ENCODE measurements around the gene HMX2.

The HMX2 gene

GRCh38 chr10:123134343-123134914 lies 13.5 kb upstream of the HMX2 start:
- H3K4me3 ChIP-seq (ENCODE audit: control insufficient read depth in 1 of 7, extremely low read depth in 1 of 7, insufficient read depth in 4 of 7, low read depth in 2 of 7, low read length in 6 of 7) = no peak overlapping the region
- CTCF ChIA-PET = interaction anchor here (1.5 to 2.7 kb wide), 7 partner anchors 11 to 154 kb away, joined by 3 to 11 read pairs (median 4); partner anchors contain the start of genes BUB3, HMX2 and PSTK
- POLR2A ChIA-PET = no interaction called here
- no peak overlapping the region for H3K27ac ChIP-seq (ENCODE audit: insufficient read depth in 1 of 2, low read depth in 1 of 2, low read length in 2 of 2, poor library complexity in 1 of 2, severe bottlenecking in 2 of 2)
- peaks cover 0 to 45% (median 28%) of the 10 kb centered on the region in 4 experiments for H3K4me1 ChIP-seq (ENCODE audit: control extremely low read depth in 1 of 4, control insufficient read depth in 4 of 4, insufficient read depth in 4 of 4, low read length in 3 of 4)
- H3K9me3 ChIP-seq (ENCODE audit: control extremely low read depth in 1 of 5, control insufficient read depth in 4 of 5, insufficient read depth in 2 of 5, low read depth in 1 of 5, low read length in 4 of 5) = no peaks in the 10 kb centered on the region
- peaks cover 21 to 99% (median 58%) of the 10 kb centered on the region in 5 experiments for H3K27me3 ChIP-seq (replicated peaks in 2 of 5; ENCODE audit: control insufficient read depth in 4 of 5, insufficient read depth in 5 of 5, low read length in 4 of 5)
- H3K36me3 ChIP-seq (ENCODE audit: control insufficient read depth in 4 of 4, insufficient read depth in 4 of 4, low read length in 3 of 4) = no peaks in the 10 kb centered on the region
- peak in 1 of 3 donors; percentile 26 for DNase-seq
- WGBS (ENCODE audit: insufficient coverage) = 6% methylated on average over 42 of the region's 42 CpGs

- Histone ChIP-seq H3K27ac (ENCODE audit: insufficient read depth in 1 of 2, low read depth in 1 of 2, low read length in 2 of 2, poor library complexity in 1 of 2, severe bottlenecking in 2 of 2) (peak overlapping the region in 1 of 2 experiments; percentile 61), H3K36me3 (ENCODE audit: control insufficient read depth in 4 of 4, insufficient read depth in 4 of 4, low read length in 3 of 4) (no peaks in the 10 kb centered on the region), H3K27me3 (replicated peaks in 2 of 5; ENCODE audit: control insufficient read depth in 4 of 5, insufficient read depth in 5 of 5, low read length in 4 of 5) (peaks cover 21 to 99% (median 63%) of the 10 kb centered on the region in 5 experiments), H3K4me3 (ENCODE audit: control insufficient read depth in 1 of 7, extremely low read depth in 1 of 7, insufficient read depth in 4 of 7, low read depth in 2 of 7, low read length in 6 of 7) (peak overlapping the region in 3 of 7 experiments; percentile 51 to 66 (median 59)), H3K9me3 (ENCODE audit: control extremely low read depth in 1 of 5, control insufficient read depth in 4 of 5, insufficient read depth in 2 of 5, low read depth in 1 of 5, low read length in 4 of 5) (no peaks in the 10 kb centered on the region), H3K4me1 (ENCODE audit: control extremely low read depth in 1 of 4, control insufficient read depth in 4 of 4, insufficient read depth in 4 of 4, low read length in 3 of 4) (peaks cover 0 to 48% (median 29%) of the 10 kb centered on the region in 4 experiments)
- CTCF ChIA-PET = interaction anchor here (1.5 to 2.7 kb wide), 6 partner anchors 10 to 154 kb away, joined by 3 to 11 read pairs (median 4); partner anchors contain the start of genes BUB3, HMX2 and PSTK
- no peak for DNase-seq
- 6% methylated on average over 36 of the region's 46 CpGs for WGBS (ENCODE audit: insufficient coverage)
- POLR2A ChIA-PET = no interaction called here
These were observed 13.0 kb upstream of the HMX2 start for GRCh38 chr10:123134915-123135414.

GRCh38 chr10:123135415-123136141 lies 12.4 kb upstream of the HMX2 start, which contains the start of gene HMX3:
Gene HMX3 (plus strand): TSS chr10:123135970. CDS start chr10:123136051, 81 bp downstream.
- 2% methylated on average over 56 of the region's 76 CpGs for WGBS (ENCODE audit: insufficient coverage)
- no peaks in the 10 kb centered on the region for H3K36me3 ChIP-seq (ENCODE audit: control insufficient read depth in 4 of 4, insufficient read depth in 4 of 4, low read length in 3 of 4)
- peak within 1 kb of the TSS in 5 of 7 experiments; percentile 3 to 66 (median 54) for H3K4me3 ChIP-seq (ENCODE audit: control insufficient read depth in 1 of 7, extremely low read depth in 1 of 7, insufficient read depth in 4 of 7, low read depth in 2 of 7, low read length in 6 of 7)
- peak within 1 kb of the TSS in 1 of 2 experiments; percentile 61 for H3K27ac ChIP-seq (ENCODE audit: insufficient read depth in 1 of 2, low read depth in 1 of 2, low read length in 2 of 2, poor library complexity in 1 of 2, severe bottlenecking in 2 of 2)
- ChIA-PET CTCF (interaction anchor here (1.5 to 1.7 kb wide), 2 partner anchors 14 to 155 kb away, joined by 3 to 4 read pairs; partner anchors contain the start of gene PSTK), POLR2A (no interaction called here)
- no peaks in the 10 kb centered on the region for H3K9me3 ChIP-seq (ENCODE audit: control extremely low read depth in 1 of 5, control insufficient read depth in 4 of 5, insufficient read depth in 2 of 5, low read depth in 1 of 5, low read length in 4 of 5)
- peaks cover 0 to 51% (median 30%) of the 10 kb centered on the region in 4 experiments for H3K4me1 ChIP-seq (ENCODE audit: control extremely low read depth in 1 of 4, control insufficient read depth in 4 of 4, insufficient read depth in 4 of 4, low read length in 3 of 4)
- peak in 2 of 3 donors; percentile 51 to 60 for DNase-seq
- H3K27me3 ChIP-seq (replicated peaks in 2 of 5; ENCODE audit: control insufficient read depth in 4 of 5, insufficient read depth in 5 of 5, low read length in 4 of 5) = peaks cover 17 to 99% (median 68%) of the 10 kb centered on the region in 5 experiments

- Histone ChIP-seq H3K4me1 (ENCODE audit: control extremely low read depth in 1 of 4, control insufficient read depth in 4 of 4, insufficient read depth in 4 of 4, low read length in 3 of 4) (peaks cover 0 to 51% (median 30%) of the 10 kb centered on the region in 4 experiments), H3K9me3 (ENCODE audit: control extremely low read depth in 1 of 5, control insufficient read depth in 4 of 5, insufficient read depth in 2 of 5, low read depth in 1 of 5, low read length in 4 of 5) (no peaks in the 10 kb centered on the region)
- POLR2A ChIA-PET = no interaction called here
These were observed 11.6 kb upstream of the HMX2 start for GRCh38 chr10:123136221-123136805.

GRCh38 chr10:123136806-123137642 lies 10.9 kb upstream of the HMX2 start:
- H3K36me3 ChIP-seq (ENCODE audit: control insufficient read depth in 4 of 4, insufficient read depth in 4 of 4, low read length in 3 of 4) = no peaks in the 10 kb centered on the region
- peaks cover 0 to 51% (median 30%) of the 10 kb centered on the region in 4 experiments for H3K4me1 ChIP-seq (ENCODE audit: control extremely low read depth in 1 of 4, control insufficient read depth in 4 of 4, insufficient read depth in 4 of 4, low read length in 3 of 4)
- H3K27me3 ChIP-seq (replicated peaks in 2 of 5; ENCODE audit: control insufficient read depth in 4 of 5, insufficient read depth in 5 of 5, low read length in 4 of 5) = peaks cover 21 to 100% (median 70%) of the 10 kb centered on the region in 5 experiments
- DNase-seq = peak in 2 of 3 donors; percentile 48 to 61
- POLR2A ChIA-PET = interaction anchor here (0.8 kb wide), 1 partner anchor 9 kb away, joined by 3 read pairs; no protein-coding TSS in a partner anchor
- peak overlapping the region in 1 of 2 experiments; percentile 61 for H3K27ac ChIP-seq (ENCODE audit: insufficient read depth in 1 of 2, low read depth in 1 of 2, low read length in 2 of 2, poor library complexity in 1 of 2, severe bottlenecking in 2 of 2)
- WGBS (ENCODE audit: insufficient coverage) = 2% methylated on average over 76 of the region's 83 CpGs
- CTCF ChIA-PET = interaction anchor here (1.0 kb wide), 1 partner anchor 12 kb away, joined by 3 read pairs; no protein-coding TSS in a partner anchor
- H3K9me3 ChIP-seq (ENCODE audit: control extremely low read depth in 1 of 5, control insufficient read depth in 4 of 5, insufficient read depth in 2 of 5, low read depth in 1 of 5, low read length in 4 of 5) = no peaks in the 10 kb centered on the region
- peak overlapping the region in 4 of 7 experiments; percentile 25 to 54 (median 47) for H3K4me3 ChIP-seq (ENCODE audit: control insufficient read depth in 1 of 7, extremely low read depth in 1 of 7, insufficient read depth in 4 of 7, low read depth in 2 of 7, low read length in 6 of 7)

More at GRCh38 chr10:123136221-123136805, 11.6 kb upstream of the HMX2 start:
- peaks cover 17 to 100% (median 69%) of the 10 kb centered on the region in 5 experiments for H3K27me3 ChIP-seq (replicated peaks in 2 of 5; ENCODE audit: control insufficient read depth in 4 of 5, insufficient read depth in 5 of 5, low read length in 4 of 5)
- no peak for DNase-seq
- no peaks in the 10 kb centered on the region for H3K36me3 ChIP-seq (ENCODE audit: control insufficient read depth in 4 of 4, insufficient read depth in 4 of 4, low read length in 3 of 4)
- H3K27ac ChIP-seq (ENCODE audit: insufficient read depth in 1 of 2, low read depth in 1 of 2, low read length in 2 of 2, poor library complexity in 1 of 2, severe bottlenecking in 2 of 2) = peak overlapping the region in 1 of 2 experiments; percentile 61
- CTCF ChIA-PET = interaction anchor here (1.0 kb wide), 1 partner anchor 13 kb away, joined by 3 read pairs; no protein-coding TSS in a partner anchor
- WGBS (ENCODE audit: insufficient coverage) = 1% methylated on average over 47 of the region's 59 CpGs
- H3K4me3 ChIP-seq (ENCODE audit: control insufficient read depth in 1 of 7, extremely low read depth in 1 of 7, insufficient read depth in 4 of 7, low read depth in 2 of 7, low read length in 6 of 7) = peak overlapping the region in 3 of 7 experiments; percentile 42 to 66 (median 54)

- Histone ChIP-seq H3K4me1 (ENCODE audit: control extremely low read depth in 1 of 4, control insufficient read depth in 4 of 4, insufficient read depth in 4 of 4, low read length in 3 of 4) (peaks cover 0 to 43% (median 23%) of the 10 kb centered on the region in 4 experiments), H3K4me3 (ENCODE audit: control insufficient read depth in 1 of 7, extremely low read depth in 1 of 7, insufficient read depth in 4 of 7, low read depth in 2 of 7, low read length in 6 of 7) (no peak overlapping the region), H3K36me3 (ENCODE audit: control insufficient read depth in 4 of 4, insufficient read depth in 4 of 4, low read length in 3 of 4) (no peaks in the 10 kb centered on the region), H3K9me3 (ENCODE audit: control extremely low read depth in 1 of 5, control insufficient read depth in 4 of 5, insufficient read depth in 2 of 5, low read depth in 1 of 5, low read length in 4 of 5) (no peaks in the 10 kb centered on the region), H3K27ac (ENCODE audit: insufficient read depth in 1 of 2, low read depth in 1 of 2, low read length in 2 of 2, poor library complexity in 1 of 2, severe bottlenecking in 2 of 2) (no peak overlapping the region), H3K27me3 (replicated peaks in 2 of 5; ENCODE audit: control insufficient read depth in 4 of 5, insufficient read depth in 5 of 5, low read length in 4 of 5) (peaks cover 19 to 100% (median 67%) of the 10 kb centered on the region in 5 experiments)
- 18% methylated on average over 3 of the region's 7 CpGs for WGBS (ENCODE audit: insufficient coverage)
- ChIA-PET CTCF (interaction anchor here (4.1 kb wide), 1 partner anchor 11 kb away, joined by 37 read pairs; no protein-coding TSS in a partner anchor), POLR2A (no interaction called here)
- no peak for DNase-seq
These were observed 8.8 kb upstream of the HMX2 start for GRCh38 chr10:123139165-123139520.
